A549 treated with AZD2906 at 1 μM for 4 hours (cell line): ENCODE data around the gene STAB2. TPM values are rescaled to one million over a fixed set of nuclear protein-coding genes. Genes with fewer than 3 reads are reported as not detected.

Experiments
- total RNA-seq: library from RNA; stranded (reverse); fragments of 200-300 nt; extraction: Qiagen RNA extraction; gene quantifications from 5 replicates; pipeline ENCODE4 v1.2.3, GENCODE V29; 2022

Gene STAB2, protein sequence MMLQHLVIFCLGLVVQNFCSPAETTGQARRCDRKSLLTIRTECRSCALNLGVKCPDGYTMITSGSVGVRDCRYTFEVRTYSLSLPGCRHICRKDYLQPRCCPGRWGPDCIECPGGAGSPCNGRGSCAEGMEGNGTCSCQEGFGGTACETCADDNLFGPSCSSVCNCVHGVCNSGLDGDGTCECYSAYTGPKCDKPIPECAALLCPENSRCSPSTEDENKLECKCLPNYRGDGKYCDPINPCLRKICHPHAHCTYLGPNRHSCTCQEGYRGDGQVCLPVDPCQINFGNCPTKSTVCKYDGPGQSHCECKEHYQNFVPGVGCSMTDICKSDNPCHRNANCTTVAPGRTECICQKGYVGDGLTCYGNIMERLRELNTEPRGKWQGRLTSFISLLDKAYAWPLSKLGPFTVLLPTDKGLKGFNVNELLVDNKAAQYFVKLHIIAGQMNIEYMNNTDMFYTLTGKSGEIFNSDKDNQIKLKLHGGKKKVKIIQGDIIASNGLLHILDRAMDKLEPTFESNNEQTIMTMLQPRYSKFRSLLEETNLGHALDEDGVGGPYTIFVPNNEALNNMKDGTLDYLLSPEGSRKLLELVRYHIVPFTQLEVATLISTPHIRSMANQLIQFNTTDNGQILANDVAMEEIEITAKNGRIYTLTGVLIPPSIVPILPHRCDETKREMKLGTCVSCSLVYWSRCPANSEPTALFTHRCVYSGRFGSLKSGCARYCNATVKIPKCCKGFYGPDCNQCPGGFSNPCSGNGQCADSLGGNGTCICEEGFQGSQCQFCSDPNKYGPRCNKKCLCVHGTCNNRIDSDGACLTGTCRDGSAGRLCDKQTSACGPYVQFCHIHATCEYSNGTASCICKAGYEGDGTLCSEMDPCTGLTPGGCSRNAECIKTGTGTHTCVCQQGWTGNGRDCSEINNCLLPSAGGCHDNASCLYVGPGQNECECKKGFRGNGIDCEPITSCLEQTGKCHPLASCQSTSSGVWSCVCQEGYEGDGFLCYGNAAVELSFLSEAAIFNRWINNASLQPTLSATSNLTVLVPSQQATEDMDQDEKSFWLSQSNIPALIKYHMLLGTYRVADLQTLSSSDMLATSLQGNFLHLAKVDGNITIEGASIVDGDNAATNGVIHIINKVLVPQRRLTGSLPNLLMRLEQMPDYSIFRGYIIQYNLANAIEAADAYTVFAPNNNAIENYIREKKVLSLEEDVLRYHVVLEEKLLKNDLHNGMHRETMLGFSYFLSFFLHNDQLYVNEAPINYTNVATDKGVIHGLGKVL (N-terminal part only)
- total RNA-seq, result 0.01 TPM in 1 of 5 replicates, not detected in the others

DNA sequence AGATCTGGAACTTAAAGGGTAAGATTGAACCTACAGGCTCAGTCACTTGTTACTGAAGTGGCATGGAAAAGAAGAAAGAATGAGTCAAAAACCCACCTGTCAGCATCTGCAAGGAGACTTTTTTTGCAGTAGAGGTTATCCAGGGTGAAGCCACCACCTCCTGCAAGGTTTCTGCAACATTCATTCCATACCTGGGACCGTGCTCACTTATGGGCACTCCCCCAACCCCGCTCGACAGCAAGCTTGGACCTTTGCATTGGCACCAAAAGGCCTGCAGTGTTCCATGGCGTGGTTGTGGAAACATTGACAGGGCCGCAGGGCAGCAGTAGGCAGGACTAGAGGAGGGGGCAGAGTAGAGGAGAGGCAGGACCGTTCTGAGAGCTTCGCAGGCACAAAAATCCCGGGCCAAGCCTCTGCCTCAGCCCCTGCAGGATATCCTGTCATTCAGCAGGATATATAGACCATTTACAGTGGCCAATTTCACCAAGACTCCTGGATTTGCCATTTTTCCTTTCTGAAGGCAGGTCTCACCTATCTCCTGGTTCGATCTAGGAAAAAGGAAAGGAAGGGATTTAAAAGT lies at the start of gene STAB2:
STAB2 (plus strand) TSS at position 483 of the 580 bp plus-strand sequence. CDS start 204 bp downstream, outside the sequence.

Other genes with a start within 250 kb of the STAB2 start
- gene C12orf42, start 91.3 kb upstream of the STAB2 start, total RNA-seq, result 0.24 TPM in 1 of 5 replicates, not detected in the others